ENCODE results near the gene CD109.
A peak's percentile ranks its signal among the peaks of the same experiment; 100 is the strongest.
"Not testable (repeated sequence)": the region's sequence is repeated elsewhere in the genome, so short reads cannot be mapped to it uniquely, and the experiment has no call there.

The CD109 gene
- 1.7 to 4.4 (median 2.6) reads per million in 4 donors for total RNA-seq

DNA sequence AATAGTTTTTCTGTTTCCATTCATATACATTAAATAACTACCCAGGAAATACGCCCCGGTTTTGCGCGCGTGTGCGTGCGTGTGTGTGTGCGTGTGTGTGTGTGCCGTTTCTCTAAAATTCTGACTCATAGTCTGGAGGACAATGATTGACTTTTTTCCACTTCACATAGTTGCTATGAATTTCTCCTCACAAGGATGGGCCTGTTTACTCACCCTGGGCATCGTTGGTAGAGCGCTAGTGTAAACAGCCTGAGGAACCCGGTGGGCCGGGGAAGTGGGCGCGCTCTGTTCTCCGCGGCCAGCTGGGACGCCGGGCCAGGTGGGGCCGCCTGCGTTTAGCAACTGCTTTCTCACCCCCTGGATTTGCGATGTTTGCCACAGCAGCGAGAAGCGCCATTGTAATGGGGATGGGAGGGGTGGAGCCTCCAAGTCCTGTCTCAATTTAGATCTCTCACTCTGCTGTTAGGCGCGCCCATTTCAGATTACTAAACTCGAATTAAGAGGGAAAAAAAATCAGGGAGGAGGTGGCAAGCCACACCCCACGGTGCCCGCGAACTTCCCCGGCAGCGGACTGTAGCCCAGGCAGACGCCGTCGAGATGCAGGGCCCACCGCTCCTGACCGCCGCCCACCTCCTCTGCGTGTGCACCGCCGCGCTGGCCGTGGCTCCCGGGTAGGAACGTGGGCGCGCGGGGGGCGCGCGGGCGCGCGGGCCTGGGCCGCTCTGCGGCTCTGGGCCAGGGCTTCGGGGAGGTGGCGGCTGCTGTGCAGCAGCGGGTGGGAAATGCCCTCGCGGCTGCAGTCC lies at the start of gene CD109:
CD109 (plus strand) TSS at position 585 of the 803 bp plus-strand sequence; CDS start at position 598, 13 bp downstream.
- peak in 4 of 5 donors; percentile 10 to 81 (median 13) for DNase-seq

DNA sequence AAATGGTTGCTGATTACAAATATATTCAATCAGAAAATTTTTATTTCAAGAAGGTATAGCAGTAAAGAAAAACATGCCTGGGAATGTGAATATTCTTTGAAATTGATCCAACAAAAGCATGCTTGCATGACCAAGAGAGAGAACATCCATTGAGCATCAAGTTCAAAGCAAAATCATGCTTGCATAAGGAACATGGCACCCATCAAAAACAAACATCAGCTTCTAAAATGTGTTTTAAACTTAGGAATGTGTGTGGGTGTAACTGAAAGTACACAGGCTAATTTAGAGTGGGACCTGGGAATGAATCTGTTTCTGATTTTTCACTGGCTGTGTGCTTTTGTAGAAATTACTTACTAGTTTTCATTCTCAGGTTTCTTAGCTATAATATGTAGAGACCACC lies 47.8 kb upstream of the CD109 start:
- no peak for DNase-seq

DNA sequence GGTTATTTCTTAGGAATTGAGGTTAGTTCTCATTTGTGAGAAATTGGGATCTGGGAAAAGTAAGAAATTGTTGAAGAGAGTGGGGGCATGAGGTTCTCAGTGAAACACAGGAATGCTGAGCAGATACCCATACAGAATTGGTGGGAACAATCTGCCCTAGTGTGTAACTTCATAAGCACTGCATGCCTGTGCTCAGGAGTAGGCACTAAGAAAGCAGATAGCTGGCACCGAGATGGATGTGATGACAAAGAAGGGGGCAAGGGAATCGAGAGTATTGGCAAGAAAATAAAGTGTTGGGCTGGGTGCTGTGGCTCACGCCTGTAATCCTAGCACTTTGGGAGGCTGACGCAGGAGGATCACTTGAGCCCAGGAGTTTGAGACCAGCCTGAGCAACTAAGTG lies 46.2 kb upstream of the CD109 start:
- no peak for DNase-seq

DNA sequence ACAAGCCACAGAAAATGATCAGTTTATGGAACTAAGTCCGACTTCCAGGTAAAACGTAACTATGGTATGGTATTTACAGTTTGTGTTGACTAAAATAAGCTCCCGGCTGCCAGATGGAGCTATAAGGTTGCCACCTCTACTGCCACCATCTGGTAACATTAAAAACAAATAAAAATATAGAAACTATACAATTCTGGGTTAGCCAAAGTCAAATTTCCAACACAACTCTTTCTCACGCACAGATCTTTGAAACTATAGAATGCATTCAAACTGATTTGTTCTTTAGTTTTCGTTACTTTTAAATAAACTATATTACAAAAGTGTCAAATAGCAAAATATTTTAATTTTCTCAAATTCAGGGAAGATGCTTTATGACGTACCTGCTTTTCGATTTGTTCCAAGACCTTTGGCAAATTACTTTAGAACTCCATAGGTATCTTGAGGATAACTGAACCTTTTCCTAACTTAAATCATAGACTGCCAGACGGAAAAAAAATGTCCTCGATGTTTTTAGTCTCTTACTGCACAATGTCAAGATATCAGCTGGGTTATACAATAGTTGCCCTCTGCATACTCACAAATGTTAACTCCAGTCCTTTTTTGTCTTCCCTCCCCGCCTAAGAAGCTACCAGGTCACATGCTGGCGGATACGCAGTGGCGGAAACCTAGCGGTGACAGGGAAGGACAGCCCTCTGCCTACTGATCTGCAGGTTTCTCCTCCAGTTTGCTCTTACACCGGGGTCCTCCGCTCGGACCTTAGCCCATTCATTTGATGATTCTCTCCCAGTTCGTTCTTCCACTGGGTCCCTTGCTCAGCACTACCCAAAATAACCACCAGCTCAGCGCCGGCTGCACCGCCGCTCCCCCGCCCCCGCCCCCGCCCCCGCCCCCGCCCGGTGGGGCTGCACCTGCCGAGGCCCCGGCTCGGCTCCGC lies 43.1 kb upstream of the CD109 start:
- peak; percentile 37 to 81 (median 58) for DNase-seq

DNA sequence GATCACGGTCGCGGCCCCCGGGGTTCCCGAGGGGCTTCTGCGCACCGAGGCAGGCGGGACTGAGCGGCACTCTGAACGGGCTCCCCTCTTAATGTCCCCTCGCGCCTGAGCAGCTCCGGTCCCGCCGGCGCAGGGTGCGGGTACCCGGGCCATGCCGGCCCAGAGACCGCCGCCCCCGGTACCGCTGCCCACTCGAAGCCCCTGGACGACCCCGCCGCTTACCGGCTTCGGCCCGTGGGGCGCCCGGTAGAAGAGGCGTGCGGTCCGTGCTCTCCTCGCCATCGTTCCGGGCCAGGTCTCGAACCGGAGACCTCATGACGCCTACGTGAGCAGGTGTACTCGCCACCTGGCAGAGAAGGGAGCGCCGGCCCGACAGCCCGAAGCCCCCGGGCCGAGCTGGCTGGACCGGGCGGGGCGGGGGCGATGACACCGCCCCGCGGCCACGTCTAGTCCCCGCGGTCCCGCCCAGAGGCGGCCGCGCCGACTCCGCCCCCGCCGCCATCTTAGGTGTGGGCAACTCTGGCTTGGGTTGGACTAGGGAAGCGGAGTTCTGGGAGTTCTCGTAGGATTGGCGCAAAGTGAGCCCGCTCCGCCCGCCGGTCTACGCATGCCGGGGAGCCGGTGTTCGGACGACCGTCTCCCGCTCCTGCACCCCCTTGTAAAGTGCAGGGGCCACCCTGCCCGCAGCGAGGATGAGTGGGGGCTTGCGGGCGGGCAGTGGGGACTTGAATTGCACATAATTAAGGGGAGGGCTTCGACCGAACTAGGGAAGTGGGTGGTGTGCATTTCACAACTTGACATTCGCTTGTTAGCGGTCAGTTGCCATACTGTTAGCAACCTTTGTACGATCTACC lies 42.2 kb upstream of the CD109 start, which contains the start of gene SLC17A5:
SLC17A5 (minus strand) TSS at position 422 of the 854 bp plus-strand sequence; CDS start at position 316, 106 bp downstream.
- peak; percentile 80 to 90 (median 86) for DNase-seq

DNA sequence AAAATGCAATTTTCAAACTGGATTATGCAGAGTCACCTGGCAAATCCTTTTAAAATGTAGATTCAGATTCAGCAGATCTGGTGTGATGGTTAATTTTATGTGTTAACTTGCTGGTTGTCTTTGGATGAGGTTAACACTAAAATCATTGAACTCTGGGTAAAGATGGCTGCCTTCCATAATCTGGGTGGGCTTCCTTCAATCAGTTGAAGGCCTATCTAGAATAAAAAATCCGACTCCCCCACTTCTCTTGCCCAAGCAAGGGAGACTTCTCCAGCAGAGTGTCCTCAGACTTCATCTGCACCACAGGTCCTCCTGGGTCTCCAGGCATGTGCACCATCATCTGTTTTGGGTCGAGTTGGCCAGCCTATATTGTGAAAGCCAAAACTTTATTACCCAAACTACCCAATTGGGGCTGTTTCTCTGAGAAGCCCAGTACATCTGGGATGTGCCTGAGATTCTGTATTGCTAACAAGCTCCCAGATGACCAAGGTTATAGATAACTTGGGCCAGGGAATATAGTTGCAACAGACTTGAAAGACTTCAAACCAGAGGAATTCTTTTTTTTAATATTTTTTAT lies 40.6 kb upstream of the CD109 start:
- DNase-seq: no peak

DNA sequence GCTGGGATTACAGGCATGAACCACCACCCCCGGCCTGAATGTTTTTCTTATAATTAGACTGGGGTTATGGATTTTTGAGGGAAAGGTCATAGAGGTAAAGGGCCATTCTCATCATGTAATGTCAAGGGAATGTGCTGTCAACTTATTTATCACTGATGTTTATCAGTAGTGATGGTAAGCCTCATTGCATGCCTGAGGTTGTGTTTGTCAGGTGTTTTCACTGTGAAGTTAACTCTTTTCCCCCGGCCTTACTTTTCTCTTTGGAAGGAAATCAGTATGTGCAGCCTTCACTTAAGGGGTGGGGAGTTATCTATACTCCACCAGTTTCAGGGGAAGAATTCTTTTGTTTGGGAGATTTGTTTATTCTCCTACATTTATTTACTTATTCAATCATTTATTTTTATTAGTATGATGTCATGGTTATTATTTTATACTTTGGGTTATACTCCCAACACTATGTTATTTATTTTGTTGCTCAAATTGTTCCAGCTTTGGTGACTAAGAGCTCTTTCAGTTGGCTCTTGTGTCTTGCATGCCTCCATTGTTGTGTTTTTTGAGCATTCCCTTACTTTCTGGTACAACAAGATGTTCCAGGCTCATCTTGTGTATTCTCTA lies 39.4 kb upstream of the CD109 start:
- DNase-seq: no peak

DNA sequence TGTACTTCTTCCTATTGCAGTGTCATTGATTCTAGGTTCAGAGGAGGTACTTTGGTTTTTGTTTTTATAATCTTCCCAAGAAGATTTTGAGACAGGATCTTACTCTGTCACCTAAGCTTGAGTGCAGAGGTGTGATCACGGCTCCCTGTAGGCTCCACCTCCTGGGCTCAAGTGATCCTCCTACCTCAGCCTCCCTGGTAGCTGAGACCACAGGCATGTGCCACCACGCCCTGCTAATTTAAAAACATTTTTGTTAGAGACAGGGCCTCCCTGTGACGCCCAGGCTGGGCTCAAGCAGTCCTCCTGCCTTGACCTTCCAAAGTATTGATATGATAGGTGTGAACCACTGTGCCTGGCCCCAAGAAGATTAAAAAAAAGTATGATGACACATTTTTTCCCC lies 38.8 kb upstream of the CD109 start:
- no peak for DNase-seq

DNA sequence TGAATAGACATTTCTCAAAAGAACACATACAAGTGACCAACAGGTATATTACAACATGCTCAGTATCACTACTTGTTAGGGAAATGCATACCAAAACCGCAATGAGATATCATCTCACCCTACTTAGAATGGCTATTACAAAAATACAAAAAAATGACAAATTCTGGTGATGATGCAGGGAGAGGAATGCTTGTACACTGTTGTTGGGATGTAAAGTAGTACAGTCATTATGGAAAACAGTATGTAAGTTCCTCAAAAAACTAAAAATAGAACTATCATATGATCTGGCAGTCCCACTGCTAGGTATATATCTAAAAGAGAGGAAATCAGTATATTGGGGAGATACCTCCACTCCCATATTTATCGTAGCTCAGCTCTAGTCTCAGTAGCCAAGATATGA lies 31.3 kb upstream of the CD109 start:
- no peak for DNase-seq

DNA sequence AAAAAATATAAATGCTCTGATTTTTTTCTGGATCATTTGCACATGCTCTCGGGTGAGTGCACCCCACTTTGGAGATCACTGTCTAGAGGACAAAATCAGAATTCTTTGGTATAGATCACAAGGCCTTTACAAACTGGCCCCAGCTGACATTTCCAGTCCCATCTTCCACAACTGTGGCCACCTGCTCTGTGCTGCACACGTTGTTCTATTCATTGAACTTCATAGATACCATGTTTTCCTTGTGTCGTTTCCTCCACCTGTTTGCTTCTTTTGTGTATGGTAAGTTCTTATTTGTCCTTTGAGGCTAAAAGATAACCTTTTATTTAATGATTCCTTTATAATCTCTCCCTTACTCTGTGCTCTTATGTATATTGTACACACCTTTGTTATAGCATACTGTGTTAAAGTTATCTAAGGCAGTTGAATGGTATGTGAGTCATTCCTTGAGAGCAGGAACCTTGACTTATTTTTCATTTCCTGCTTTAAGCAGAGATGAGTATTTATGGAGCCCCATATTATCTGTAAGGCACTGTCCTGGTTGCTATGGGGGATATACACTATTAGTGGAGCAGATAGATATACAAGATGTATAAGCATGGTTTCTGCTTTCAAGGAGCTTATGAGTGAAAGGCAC lies 30.2 kb upstream of the CD109 start:
- peak in 1 of 5 donors; percentile 30 for DNase-seq

DNA sequence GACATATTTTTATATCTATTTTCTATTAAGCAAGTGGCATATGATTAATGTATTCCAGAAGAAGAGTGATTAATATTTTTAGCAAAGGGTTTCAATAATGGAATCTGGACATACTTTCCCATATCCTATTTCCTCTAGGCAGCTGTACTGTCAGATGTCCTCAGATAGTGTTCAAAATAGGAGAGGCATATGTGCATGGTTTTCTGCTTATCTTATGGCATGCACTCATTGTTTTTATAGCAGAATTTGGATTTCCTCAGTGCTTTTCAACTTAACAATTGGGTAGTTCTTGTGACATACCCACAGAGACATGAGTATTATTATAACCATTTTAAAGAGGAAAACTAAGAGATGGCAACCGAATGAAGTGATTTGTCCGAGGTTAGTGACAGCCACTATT lies 29.6 kb upstream of the CD109 start:
- no peak for DNase-seq

DNA sequence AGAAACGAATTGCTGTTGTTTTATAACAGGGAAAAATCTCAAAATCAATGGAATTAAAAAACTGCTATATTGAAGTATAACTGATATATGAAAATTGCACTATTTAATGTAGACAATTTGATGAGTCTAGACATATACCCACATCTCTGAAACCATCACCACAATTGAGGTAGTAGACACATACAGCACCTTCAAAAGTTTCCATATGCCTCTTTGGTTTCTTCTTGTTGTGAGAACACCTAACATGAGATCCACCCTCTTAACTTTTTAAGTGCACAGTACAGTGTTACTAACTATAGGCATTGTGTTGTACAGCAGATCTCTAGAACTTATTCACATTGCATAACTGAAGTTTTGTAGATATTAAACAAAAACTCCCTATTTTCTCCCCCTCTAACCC lies 28.2 kb upstream of the CD109 start:
- DNase-seq: no peak

DNA sequence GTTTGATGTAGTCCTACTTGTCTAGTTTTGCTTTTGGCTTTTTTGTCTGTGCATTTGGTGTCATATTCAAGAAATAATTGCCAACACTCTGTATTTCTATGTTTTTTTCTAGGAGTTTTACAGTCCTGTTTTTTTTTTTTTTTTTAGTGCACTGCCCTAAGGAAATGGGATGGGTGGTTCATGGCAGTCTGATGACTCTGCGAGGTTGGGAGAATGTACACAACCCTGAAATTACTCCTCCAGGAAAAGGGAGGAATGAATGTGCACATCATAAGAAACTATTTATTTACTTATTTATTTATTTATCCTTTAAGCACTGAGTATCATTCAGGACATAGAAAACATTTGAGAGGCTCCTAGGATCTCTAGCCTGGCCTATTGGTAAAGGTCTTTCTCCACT lies 27.0 kb upstream of the CD109 start:
- no peak for DNase-seq

DNA sequence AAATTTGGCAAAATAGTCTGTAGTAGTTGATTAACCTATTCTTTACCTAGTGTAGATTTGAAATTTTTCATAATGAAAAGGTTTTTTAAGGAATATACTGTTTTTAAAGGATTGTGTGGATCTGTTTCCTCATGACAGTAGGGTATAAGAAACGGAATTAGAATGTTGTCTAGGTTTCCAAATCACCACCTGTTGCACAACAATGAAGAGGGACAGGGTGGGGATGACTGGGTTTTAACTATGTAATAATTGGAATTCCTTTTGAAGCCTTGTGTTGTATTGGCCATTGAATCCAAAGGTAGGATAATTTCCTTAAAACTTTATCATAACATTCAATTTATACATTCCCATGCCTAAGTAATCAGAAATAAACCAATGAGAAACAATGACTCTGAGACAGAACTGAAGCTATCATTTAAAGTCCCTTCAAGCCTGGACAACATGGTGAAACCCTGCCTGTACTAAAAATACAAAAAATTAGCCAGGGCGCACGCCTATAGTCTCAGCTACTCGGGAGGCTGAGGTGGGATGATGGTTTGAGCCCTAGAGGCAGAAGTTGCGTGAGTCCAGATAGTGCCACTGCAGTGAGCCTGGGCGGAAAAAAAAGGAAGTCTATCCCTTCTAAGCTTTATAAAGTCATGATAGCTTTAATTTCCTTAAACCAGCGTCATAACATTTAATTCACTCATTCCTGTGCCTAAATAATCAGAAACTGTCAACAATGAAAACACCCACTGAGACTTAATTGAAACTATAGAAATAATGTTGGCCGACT lies 23.9 kb upstream of the CD109 start:
- no peak for DNase-seq

DNA sequence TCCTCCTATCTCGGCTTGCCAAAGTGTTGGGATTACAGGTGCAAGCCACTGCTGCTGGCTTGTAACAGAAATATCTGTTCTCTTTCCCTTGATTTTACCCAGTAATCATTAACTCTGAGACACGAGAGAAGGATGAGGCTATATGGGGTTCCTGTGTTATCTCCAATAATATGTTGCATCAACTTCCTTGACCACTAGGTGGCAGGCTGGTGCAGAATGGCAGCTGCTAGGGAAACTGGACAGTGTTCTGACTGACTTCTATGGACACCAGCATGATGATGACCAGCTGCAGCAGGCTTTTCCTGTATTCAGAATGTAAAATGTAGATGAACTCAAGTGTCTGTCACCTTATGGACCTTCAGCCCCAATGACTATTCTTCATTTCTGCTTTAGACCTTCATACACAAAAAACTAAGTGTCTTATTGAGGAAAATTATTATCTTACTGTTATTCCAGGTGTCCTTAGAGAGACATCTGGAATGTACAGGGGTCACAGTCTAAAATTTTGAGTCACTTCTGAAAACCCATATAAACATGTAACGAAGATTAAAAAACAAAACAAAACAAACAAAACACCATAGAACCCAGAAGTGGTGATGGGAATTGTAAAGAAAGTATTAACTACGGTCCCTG lies 20.4 kb upstream of the CD109 start:
- DNase-seq: peak; percentile 15 to 64 (median 44)

DNA sequence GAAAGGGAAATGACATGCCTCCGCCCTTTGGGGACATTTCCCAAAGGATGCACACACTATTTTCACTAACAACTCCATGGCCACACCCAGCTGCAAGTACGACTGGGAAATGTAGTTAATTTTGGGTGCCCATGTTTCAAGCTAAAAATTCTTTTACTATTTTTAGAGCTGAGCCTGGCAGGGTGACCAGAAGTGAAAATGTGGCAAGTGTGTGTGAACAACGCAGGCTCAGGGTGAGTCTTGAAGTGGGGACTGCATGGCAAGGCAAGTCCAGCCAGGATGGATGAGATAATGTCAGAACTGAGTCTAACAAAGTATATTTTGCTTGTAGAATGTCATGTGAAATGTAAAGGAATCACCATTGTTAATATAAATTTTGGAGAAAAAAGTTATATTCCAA lies 17.0 kb upstream of the CD109 start:
- no peak for DNase-seq

DNA sequence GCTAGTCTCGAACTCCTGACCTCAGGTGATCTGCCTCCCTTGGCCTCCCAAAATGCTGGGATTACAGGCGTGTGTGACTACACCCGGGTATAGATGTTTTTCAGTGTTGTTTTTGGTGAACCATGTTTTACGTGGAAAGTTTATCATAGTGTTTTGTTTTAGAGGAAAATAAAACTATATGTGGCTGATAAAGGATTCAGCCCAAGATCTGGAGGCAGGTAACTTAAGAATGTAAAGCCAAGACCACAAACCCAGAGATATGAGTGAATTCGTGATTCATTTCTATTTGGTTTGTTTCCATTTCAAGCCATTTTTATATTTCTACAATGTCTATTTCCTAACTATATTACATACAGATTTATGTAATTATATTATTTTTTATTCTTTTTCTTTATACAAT lies 16.2 kb upstream of the CD109 start:
- DNase-seq: not testable (repeated sequence)

DNA sequence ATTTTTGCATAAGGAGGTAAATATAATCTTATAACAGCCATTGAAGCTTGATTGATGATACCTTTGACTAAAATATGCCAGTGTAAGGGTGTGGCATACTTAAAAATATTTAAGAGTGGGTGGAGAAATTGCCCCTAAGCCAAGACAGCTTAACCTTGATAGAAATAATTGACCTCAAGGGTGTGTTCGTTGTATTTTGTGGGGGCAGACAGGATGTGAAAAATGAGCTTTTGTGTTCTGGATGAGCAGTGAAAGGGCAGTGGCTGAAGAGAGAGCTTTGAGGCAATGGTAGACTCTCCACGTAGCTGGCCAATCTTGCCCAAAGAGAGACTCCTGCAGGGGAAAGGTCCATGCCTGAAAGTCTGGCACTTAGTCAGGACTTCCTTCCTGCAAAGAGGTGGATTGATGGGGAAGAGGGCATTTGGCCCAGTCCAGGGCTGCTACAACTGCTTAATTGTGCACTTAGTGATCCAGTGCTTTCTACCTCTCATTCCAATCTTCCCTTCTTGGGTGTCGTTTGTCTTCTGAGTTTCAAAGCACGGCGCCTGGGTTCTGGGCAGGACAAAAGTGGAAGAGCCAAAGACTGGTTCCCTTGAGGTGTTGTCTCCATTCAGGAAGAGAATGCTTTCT lies 15.6 kb upstream of the CD109 start:
- DNase-seq: no peak

DNA sequence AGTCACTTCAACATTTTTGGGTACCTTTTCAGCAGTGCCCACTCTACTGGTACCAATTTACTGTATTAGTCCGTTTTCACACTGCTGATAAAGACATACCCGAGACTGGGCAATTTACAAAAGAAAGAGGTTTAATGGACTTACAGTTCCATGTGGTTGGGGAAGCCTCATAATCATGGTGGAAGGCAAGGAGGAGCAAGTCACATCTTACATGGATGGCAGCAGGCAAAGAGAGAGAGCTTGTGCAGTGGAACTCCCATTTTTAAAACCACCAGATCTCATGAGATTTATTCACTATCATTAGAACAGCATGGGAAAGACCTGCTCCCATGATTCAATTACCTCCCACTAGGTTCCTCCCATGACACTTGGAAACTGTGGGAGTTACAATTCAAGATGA lies 12.4 kb upstream of the CD109 start:
- not testable (repeated sequence) for DNase-seq

Data from T-helper 1 cell (primary cell).